ENCODE results near the gene BBS7. TPM values are rescaled to one million over a fixed set of nuclear protein-coding genes. Genes with fewer than 3 reads are reported as not detected.

BBS7 gene
- total and polyA plus RNA-seq, 2 experiments from 2014 or later = 14.8 to 30.8 TPM

DNA sequence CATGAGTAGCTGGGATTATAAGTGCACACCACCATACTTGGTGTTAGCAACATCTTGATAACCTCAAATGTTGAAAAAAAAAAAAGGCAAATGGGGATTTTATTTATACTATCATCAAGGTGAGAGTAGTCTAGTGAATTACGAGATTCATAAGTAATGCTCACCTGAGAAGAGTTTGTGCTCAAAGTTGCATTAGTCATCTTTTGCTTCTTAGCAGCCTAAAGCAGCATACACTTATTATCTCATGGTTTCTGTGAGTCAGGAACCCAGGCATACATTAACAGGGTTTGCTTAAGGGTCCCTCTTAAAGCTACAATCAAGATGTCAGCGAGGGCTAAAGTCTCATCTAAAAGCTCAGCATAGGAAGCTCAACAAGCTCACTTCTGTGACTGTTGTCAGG lies 77.3 kb downstream of the BBS7 start:
- no peak overlapping the region for H3K27ac ChIP-seq (ENCODE audit: low read depth)
- no peaks in the 10 kb centered on the region for H3F3A ChIP-seq (replicated peaks; ENCODE audit: low read depth)
- no peaks in the 10 kb centered on the region for H3K9me3 Mint-ChIP-seq
- no peak overlapping the region for H3K27ac Mint-ChIP-seq
- H3K4me2 ChIP-seq = no peak overlapping the region
- H3K36me3 ChIP-seq (ENCODE audit: insufficient read depth) = no peaks in the 10 kb centered on the region
- TF ChIP-seq NANOG (IDR thresholded peaks at IDR 0.05; ENCODE audit: borderline replicate concordance) = no peak
- no peaks in the 10 kb centered on the region for H4K20me1 ChIP-seq (replicated peaks; ENCODE audit: insufficient read depth)
- no peaks in the 10 kb centered on the region for H3K79me2 ChIP-seq (replicated peaks; ENCODE audit: insufficient read depth)
- H3K4me3 ChIP-seq = no peak overlapping the region
- peaks cover 13% of the 10 kb centered on the region for H3K4me1 ChIP-seq (ENCODE audit: insufficient read depth)
- ATAC-seq = no peak
- no peaks in the 10 kb centered on the region for H3K9me2 ChIP-seq (ENCODE audit: insufficient read depth)
- H3K27me3 Mint-ChIP-seq (ENCODE audit: insufficient read depth, low read depth, poor library complexity) = peaks cover 2% of the 10 kb centered on the region
- no peak for DNase-seq (ENCODE audit: low spot score)
- H3K27me3 ChIP-seq (ENCODE audit: insufficient read depth) = no peaks in the 10 kb centered on the region
- H3K4me1 Mint-ChIP-seq = peaks cover 26% of the 10 kb centered on the region
- H3K4me3 Mint-ChIP-seq = no peak overlapping the region
- H2AFZ ChIP-seq = no peak overlapping the region
- H3K36me3 Mint-ChIP-seq (ENCODE audit: low read depth) = no peaks in the 10 kb centered on the region

DNA sequence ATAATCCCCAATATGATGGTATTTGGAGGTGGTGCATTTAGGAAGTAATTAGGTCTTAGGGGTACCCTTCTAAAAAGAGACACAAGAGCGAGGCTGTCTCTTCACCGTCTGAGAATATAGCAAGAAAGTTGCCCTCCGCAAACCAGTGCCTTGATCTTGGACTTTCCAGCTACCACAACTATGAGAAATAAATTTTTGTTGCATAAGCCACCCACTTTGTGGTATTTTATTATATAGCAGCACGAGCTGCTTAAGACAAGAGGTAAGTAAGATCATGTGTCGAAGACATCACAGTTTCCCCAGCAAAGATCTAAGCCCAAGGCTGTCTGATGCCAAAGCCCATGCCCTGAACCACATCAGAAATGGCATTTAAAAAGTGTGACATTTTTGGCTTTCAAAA lies 78.8 kb downstream of the BBS7 start:
- Mint-ChIP-seq H3K4me3 (no peak overlapping the region), H3K9me3 (no peaks in the 10 kb centered on the region), H3K36me3 (ENCODE audit: low read depth) (no peaks in the 10 kb centered on the region), H3K4me1 (peaks cover 31% of the 10 kb centered on the region), H3K27me3 (ENCODE audit: insufficient read depth, low read depth, poor library complexity) (peaks cover 2% of the 10 kb centered on the region), H3K27ac (no peak overlapping the region)
- Histone ChIP-seq H3K4me1 (ENCODE audit: insufficient read depth) (peaks cover 13% of the 10 kb centered on the region), H3K27me3 (ENCODE audit: insufficient read depth) (no peaks in the 10 kb centered on the region), H3K4me2 (no peak overlapping the region), H3K4me3 (no peak overlapping the region), H4K20me1 (replicated peaks; ENCODE audit: insufficient read depth) (no peaks in the 10 kb centered on the region), H3K36me3 (ENCODE audit: insufficient read depth) (no peaks in the 10 kb centered on the region), H3F3A (replicated peaks; ENCODE audit: low read depth) (no peaks in the 10 kb centered on the region), H3K9me2 (ENCODE audit: insufficient read depth) (no peaks in the 10 kb centered on the region), H3K27ac (ENCODE audit: low read depth) (no peak overlapping the region), H3K79me2 (replicated peaks; ENCODE audit: insufficient read depth) (no peaks in the 10 kb centered on the region), H2AFZ (no peak overlapping the region)
- DNase-seq (ENCODE audit: low spot score) (no peak), ATAC-seq (no peak)
- TF ChIP-seq ETS1 (IDR thresholded peaks at IDR 0.05) (no peak), JUNB (IDR thresholded peaks at IDR 0.05; ENCODE audit: unreplicated experiment) (no peak)

- no peaks in the 10 kb centered on the region for H3K36me3 ChIP-seq (ENCODE audit: insufficient read depth)
- Mint-ChIP-seq H3K27me3 (ENCODE audit: insufficient read depth, low read depth, poor library complexity) (peaks cover 2% of the 10 kb centered on the region), H3K4me3 (no peak overlapping the region), H3K4me1 (peaks cover 27% of the 10 kb centered on the region), H3K27ac (no peak overlapping the region), H3K9me3 (no peaks in the 10 kb centered on the region), H3K36me3 (ENCODE audit: low read depth) (no peaks in the 10 kb centered on the region)
- no peak overlapping the region for H3K27ac ChIP-seq (ENCODE audit: low read depth)
- no peaks in the 10 kb centered on the region for H3F3A ChIP-seq (replicated peaks; ENCODE audit: low read depth)
- H3K27me3 ChIP-seq (ENCODE audit: insufficient read depth) = no peaks in the 10 kb centered on the region
- H3K4me3 ChIP-seq = no peak overlapping the region
- H3K79me2 ChIP-seq (replicated peaks; ENCODE audit: insufficient read depth) = no peaks in the 10 kb centered on the region
- H4K20me1 ChIP-seq (replicated peaks; ENCODE audit: insufficient read depth) = no peaks in the 10 kb centered on the region
- peaks cover 12% of the 10 kb centered on the region for H3K4me1 ChIP-seq (ENCODE audit: insufficient read depth)
- DNase-seq (ENCODE audit: low spot score) (no peak), ATAC-seq (no peak)
- no peak for TF ChIP-seq JUNB (IDR thresholded peaks at IDR 0.05; ENCODE audit: unreplicated experiment)
- no peak for TF ChIP-seq ZNF462 (CRISPR knock-in tag; IDR thresholded peaks at IDR 0.05)
- TF ChIP-seq ZNF331 (CRISPR knock-in tag; IDR thresholded peaks at IDR 0.05; ENCODE audit: low read depth) = no peak
- no peak for TF ChIP-seq EZH2 (IDR thresholded peaks at IDR 0.05; ENCODE audit: low read depth, unreplicated experiment)
- TF ChIP-seq ETS1 (IDR thresholded peaks at IDR 0.05) = no peak
- no peaks in the 10 kb centered on the region for H3K9me2 ChIP-seq (ENCODE audit: insufficient read depth)
- H3K4me2 ChIP-seq = no peak overlapping the region
- no peak overlapping the region for H2AFZ ChIP-seq
Observed at GRCh38 chr4:121790976-121791375, 79.3 kb downstream of the BBS7 start.
